Upper lobe of left lung (tissue), 4 donors: ENCODE measurements around the gene CPNE7.

ENCODE experiments used
- POLR2AphosphoS5 ChIP-seq, 2 donors: sonication (generic); formaldehyde crosslinking; IDR thresholded peaks; one replicate each; pipeline ENCODE4 v1.5.1; 2017; ENCODE audit warnings: antibody characterized with exemption in 2 of 2
- TF ChIP-seq, protein P1 (sequence below), 6 experiments: fragments of 450-650 bp in 4 of 6; fragments of 200-600 bp in 2 of 6; sonication (generic) in 2 of 6; IDR thresholded peaks; one replicate each; pipeline ENCODE4 v1.5.1; 2016 to 2019; ENCODE audit warnings: antibody characterized with exemption in 6 of 6

DNA sequence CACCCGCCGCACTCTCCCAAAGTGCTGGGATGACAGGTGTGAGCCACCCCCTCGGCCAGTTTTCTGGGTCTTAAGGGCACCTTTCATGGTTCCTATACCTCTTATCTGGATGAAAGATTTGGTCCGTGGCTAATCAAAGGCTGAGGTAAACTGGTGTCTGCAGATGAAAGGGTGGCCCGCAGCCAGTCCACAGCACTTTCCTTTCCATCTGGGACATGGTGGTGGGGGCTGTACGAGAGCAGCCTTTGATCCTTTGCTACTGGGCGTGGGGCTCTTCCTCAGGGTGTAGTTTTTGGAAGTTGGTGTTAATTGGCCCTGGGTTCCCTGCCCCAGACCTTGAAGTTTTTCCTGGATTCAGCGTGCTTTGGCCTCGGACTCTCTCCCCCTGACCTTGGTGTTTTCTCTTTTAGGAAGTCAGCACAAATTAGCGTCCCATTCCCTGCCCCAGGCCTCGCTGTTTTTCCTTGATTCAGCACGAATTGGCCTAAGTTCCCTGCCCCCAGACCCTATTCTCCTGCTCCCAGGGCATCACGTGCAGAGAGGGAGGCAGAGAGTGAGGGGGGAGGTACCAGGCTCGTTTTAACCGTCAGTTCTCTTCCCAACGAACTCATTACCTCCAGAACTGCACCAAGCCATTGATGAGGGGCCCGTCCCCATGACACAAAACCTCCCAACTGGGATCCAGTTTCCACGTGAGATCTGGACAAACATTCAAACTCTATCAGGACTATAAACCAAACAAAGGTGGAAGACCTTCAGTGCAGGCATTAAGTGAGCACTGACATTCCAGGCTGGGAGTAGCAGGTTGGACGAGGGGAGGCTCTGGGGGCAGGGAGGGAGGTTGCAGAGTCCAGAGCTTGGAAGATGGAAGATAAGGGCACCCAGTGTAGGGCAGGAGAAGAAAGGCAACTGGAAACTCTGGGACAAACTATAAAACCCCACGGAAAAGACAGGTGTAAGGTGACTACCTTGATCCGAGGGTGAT is 49.5 kb downstream of the CPNE7 start:
- TF ChIP-seq, protein P1, sequence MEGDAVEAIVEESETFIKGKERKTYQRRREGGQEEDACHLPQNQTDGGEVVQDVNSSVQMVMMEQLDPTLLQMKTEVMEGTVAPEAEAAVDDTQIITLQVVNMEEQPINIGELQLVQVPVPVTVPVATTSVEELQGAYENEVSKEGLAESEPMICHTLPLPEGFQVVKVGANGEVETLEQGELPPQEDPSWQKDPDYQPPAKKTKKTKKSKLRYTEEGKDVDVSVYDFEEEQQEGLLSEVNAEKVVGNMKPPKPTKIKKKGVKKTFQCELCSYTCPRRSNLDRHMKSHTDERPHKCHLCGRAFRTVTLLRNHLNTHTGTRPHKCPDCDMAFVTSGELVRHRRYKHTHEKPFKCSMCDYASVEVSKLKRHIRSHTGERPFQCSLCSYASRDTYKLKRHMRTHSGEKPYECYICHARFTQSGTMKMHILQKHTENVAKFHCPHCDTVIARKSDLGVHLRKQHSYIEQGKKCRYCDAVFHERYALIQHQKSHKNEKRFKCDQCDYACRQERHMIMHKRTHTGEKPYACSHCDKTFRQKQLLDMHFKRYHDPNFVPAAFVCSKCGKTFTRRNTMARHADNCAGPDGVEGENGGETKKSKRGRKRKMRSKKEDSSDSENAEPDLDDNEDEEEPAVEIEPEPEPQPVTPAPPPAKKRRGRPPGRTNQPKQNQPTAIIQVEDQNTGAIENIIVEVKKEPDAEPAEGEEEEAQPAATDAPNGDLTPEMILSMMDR (IDR thresholded peaks at IDR 0.05), result no peak
- no peak for TF ChIP-seq POLR2AphosphoS5 (IDR thresholded peaks at IDR 0.05)
